ENCODE results near the gene RFX5. TPM values are rescaled to one million over a fixed set of nuclear protein-coding genes. Genes with fewer than 3 reads are reported as not detected.

Gene RFX5
- total RNA-seq, 1 donor from 2014 or later: 97.5 TPM

- Mint-ChIP-seq H3K9me3 (ENCODE audit: low read depth) (no peaks in the 10 kb centered on the region), H3K4me3 (ENCODE audit: low read depth) (no peak overlapping the region), H3K27me3 (no peaks in the 10 kb centered on the region), H3K27ac (peak overlapping the region; percentile 78), H3K36me3 (ENCODE audit: insufficient read depth) (peaks cover 16% of the 10 kb centered on the region), H3K4me1 (ENCODE audit: low read depth) (peaks cover 13% of the 10 kb centered on the region)
- TF ChIP-seq, protein P1, sequence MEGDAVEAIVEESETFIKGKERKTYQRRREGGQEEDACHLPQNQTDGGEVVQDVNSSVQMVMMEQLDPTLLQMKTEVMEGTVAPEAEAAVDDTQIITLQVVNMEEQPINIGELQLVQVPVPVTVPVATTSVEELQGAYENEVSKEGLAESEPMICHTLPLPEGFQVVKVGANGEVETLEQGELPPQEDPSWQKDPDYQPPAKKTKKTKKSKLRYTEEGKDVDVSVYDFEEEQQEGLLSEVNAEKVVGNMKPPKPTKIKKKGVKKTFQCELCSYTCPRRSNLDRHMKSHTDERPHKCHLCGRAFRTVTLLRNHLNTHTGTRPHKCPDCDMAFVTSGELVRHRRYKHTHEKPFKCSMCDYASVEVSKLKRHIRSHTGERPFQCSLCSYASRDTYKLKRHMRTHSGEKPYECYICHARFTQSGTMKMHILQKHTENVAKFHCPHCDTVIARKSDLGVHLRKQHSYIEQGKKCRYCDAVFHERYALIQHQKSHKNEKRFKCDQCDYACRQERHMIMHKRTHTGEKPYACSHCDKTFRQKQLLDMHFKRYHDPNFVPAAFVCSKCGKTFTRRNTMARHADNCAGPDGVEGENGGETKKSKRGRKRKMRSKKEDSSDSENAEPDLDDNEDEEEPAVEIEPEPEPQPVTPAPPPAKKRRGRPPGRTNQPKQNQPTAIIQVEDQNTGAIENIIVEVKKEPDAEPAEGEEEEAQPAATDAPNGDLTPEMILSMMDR (IDR thresholded peaks at IDR 0.05; ENCODE audit: unreplicated experiment): no peak
- DNase-seq (ENCODE audit: low spot score, unreplicated experiment): no peak
Observed at GRCh38 chr1:151293093-151293492, 54.0 kb downstream of the RFX5 start.

GRCh38 chr1:151292207-151293030 is 54.6 kb downstream of the RFX5 start:
- TF ChIP-seq, protein P1 (IDR thresholded peaks at IDR 0.05; ENCODE audit: unreplicated experiment): peak; percentile 16
- Mint-ChIP-seq H3K9me3 (ENCODE audit: low read depth) (no peaks in the 10 kb centered on the region), H3K27ac (peak overlapping the region; percentile 78), H3K27me3 (no peaks in the 10 kb centered on the region), H3K36me3 (ENCODE audit: insufficient read depth) (peaks cover 14% of the 10 kb centered on the region), H3K4me1 (ENCODE audit: low read depth) (peaks cover 13% of the 10 kb centered on the region), H3K4me3 (ENCODE audit: low read depth) (no peak overlapping the region)
- no peak for DNase-seq (ENCODE audit: low spot score, unreplicated experiment)

- no peak overlapping the region for H3K4me3 Mint-ChIP-seq (ENCODE audit: low read depth)
- H3K27me3 Mint-ChIP-seq: no peaks in the 10 kb centered on the region
- H3K9me3 Mint-ChIP-seq (ENCODE audit: low read depth): no peaks in the 10 kb centered on the region
- peaks cover 19% of the 10 kb centered on the region for H3K36me3 Mint-ChIP-seq (ENCODE audit: insufficient read depth)
- H3K27ac Mint-ChIP-seq: no peak overlapping the region
- DNase-seq (ENCODE audit: low spot score, unreplicated experiment): no peak
- TF ChIP-seq, protein P1 (IDR thresholded peaks at IDR 0.05; ENCODE audit: unreplicated experiment): no peak
- peaks cover 13% of the 10 kb centered on the region for H3K4me1 Mint-ChIP-seq (ENCODE audit: low read depth)
Observed at GRCh38 chr1:151290709-151291303, 56.2 kb downstream of the RFX5 start.

Other genes starting within 250 kb of the RFX5 start
- gene SEMA6C, start 200.6 kb downstream of the RFX5 start, total RNA-seq: 31.5 and 34.0 TPM in 2 replicates
- not detected in 2 replicates for gene TNFAIP8L2, start 190.6 kb downstream of the RFX5 start, total RNA-seq
- 12.8 and 14.0 TPM in 2 replicates for gene LYSMD1, start 181.3 kb downstream of the RFX5 start, total RNA-seq
- 47.1 and 52.0 TPM in 2 replicates for gene SCNM1, start 181.1 kb downstream of the RFX5 start, total RNA-seq
- gene TMOD4, start 171.3 kb downstream of the RFX5 start, total RNA-seq: 1.5 and 2.0 TPM in 2 replicates
- gene VPS72, start 157.1 kb downstream of the RFX5 start, total RNA-seq: 110 and 119 TPM in 2 replicates
- 84.0 and 95.5 TPM in 2 replicates for gene PIP5K1A, start 148.7 kb downstream of the RFX5 start, total RNA-seq
- 163 and 177 TPM in 2 replicates for gene PSMD4, start 92.5 kb downstream of the RFX5 start, total RNA-seq
- gene ZNF687, start 65.0 kb downstream of the RFX5 start, total RNA-seq: 43.0 and 45.0 TPM in 2 replicates
- 52.1 and 55.1 TPM in 2 replicates for gene PI4KB, start 19.8 kb downstream of the RFX5 start, total RNA-seq
- gene SELENBP1, start 25.5 kb upstream of the RFX5 start, total RNA-seq: 56.2 and 57.0 TPM in 2 replicates
- 227 and 235 TPM in 2 replicates for gene PSMB4, start 52.3 kb upstream of the RFX5 start, total RNA-seq
- 188 and 189 TPM in 2 replicates for gene POGZ, start 112.2 kb upstream of the RFX5 start, total RNA-seq
- 127 and 128 TPM in 2 replicates for gene CGN, start 164.1 kb upstream of the RFX5 start, total RNA-seq
- 12.5 and 14.4 TPM in 2 replicates for gene TUFT1, start 193.1 kb upstream of the RFX5 start, total RNA-seq